ENCODE data around the gene FYB1. TPM values are rescaled to one million over a fixed set of nuclear protein-coding genes. Genes with fewer than 3 reads are reported as not detected.

Gene FYB1
- total RNA-seq, 1 donor from 2014 or later, result 237 TPM

DNA sequence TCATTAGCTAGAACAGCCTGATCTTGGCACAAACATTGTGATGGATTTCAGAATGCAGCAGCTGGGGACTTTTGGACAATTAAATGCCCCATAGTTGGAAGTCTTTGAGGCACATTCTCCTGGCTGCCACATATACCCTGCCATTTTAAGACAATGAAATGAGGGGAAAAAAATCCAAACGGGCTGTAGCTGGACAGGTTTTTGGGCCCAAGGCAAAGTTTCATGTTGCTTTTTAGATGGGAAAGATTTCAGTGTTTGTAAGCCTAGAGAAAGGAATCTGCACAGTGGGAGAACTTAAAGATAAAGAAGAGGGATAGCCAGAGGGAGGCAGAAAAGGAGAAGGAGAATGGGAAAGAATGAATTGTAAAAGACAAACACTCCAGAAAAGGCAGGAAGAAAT is 115.1 kb downstream of the FYB1 start:
- intact Hi-C loops (cut with micrococcal nuclease), result no loop called here

DNA sequence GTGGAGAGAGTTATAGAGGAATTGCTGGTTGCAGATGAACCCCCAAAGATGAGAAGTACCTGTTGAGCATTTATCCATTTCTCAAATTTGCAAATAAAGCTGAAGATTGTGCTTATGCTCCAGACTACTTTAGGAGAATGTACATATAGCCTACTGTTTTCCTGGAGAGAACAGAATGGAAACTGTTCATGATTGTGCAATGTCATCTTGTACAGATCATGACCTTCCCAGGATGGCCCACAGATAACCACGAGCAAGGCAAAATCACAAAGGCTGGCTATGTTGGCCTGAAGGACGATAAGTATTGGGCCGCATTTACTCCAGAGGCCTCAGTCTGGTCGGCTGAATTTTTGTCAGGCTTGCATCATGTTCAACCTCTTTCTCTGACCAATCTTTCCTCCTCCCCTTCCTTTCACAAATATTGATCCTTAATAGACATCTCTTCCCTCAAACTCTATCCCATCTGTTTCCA is 116.6 kb downstream of the FYB1 start:
- intact Hi-C loops (cut with micrococcal nuclease), result no loop called here

DNA sequence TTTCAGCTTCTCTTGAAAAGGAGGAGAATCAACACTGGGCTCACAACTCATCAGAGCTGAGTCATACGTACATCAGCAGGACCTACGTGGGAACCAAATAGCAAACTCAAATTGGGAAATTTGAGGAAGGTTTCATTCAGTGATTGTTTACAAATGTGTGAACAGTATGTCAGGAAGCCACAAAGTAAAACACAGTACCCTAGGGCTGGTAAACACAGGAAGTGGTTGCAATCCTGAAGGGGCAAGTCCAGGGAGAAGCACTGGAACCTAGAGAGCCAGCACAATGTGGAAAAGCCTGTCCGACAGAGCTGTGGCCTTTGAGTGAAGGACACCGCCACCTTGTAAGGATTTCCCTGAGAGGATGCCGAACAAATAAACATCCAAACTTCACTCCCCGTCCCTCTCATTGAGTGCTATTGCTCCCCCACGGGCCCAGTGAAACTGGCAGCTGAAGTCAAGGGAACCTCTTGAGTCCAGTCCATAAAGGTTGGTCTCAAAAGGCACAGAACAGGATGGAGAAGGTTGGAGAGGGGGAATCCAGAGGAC is 118.4 kb downstream of the FYB1 start:
- intact Hi-C loops (cut with micrococcal nuclease), result no loop called here

DNA sequence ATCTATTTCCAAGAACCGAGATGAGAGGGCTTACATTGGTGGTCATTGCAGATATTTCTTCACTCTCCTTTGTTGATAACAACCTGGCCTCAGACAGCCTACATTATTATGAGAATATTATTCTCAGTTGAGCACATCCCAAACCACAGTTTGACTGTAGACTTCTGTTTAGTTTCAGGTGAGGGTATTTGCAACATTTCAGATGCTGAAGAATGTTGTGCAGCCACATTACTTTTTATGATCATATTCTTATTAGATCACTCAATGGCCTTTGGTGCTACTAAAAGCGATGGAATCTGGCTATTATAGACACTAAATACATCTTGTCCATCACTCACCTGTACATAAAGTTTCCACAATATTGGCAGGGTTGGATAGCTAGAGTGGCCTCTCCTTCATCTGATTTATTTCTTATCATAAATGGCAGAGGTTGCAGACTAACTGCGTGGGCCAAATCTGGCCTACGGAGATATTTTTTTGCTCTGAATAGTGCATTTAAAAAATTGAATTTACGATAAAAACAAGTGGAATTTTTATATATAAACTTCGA is 119.0 kb downstream of the FYB1 start:
- intact Hi-C loops (cut with micrococcal nuclease), result no loop called here

DNA sequence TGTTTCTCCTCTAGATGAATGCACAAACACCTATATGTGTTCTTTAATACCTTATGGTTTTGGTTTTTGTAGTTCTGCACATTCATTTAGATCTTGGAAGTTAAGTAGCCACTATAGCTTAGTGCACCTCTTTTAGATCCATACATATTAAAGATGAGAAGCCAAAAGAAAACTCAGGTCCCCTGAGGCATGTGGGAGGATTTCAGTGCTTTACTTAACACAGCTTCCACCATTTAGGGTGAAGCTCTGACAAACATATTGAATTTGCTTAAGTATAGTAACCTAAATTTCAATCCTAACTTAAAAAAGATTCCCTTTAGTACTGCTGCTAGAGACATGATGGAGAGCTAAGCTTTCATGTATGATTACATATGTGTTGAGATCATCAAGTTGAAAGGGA is 119.5 kb downstream of the FYB1 start:
- intact Hi-C loops (cut with micrococcal nuclease), result no loop called here

DNA sequence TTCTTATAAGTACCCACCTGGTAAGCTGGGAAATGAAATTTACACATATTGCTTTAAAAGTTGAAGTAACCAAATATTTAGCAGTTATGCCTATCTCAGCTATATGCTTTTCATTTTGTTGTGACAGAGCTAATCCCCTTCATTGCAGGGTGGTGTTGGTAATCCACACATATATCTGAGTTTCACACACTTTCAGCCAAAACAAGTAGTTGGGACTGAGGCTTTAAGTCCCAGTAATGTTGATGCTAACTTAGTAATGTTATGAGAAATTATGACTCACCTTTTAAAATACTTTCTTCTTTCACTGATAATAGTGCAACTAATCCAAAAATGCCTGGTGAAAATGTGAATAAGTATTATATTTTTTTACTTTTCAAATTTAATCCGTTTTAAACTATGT is 126.0 kb downstream of the FYB1 start:
- intact Hi-C loops (cut with micrococcal nuclease), result no loop called here

DNA sequence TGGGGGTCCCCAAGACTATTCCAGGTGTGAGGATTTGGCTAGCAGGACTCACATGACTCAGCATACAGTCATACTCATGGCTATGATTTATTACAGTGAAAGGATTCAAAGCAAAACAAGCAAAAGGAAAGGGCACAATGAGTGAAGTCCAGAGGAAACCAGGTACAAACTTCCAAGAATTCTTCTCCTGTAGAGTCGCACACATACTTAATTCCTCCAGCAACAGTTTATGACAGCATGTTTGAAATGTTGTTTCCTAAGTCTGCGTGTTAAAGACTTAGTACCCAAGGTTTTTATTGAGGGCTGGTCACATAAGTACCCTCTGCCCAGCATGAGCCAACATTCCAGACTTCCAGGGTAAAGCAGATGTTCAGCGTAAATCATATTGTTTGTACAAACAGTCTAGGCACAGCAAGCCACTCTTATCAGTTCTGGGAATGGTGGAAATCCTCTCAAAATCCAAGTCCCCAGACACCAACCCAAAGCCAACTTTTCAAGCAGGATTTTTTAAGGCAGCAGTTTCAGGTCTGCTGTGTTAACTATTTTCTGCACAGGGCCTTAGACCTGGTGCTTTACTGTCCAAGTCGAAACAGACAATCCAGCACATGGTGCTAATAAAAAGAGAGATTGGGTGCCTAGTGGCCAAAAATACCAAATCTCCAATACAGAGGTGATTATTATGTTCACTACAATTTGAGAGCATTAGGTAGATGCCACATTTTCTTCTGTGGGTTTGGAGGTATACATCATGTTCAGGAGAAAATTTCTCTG is 126.6 kb downstream of the FYB1 start:
- intact Hi-C loops (cut with micrococcal nuclease), result no loop called here

DNA sequence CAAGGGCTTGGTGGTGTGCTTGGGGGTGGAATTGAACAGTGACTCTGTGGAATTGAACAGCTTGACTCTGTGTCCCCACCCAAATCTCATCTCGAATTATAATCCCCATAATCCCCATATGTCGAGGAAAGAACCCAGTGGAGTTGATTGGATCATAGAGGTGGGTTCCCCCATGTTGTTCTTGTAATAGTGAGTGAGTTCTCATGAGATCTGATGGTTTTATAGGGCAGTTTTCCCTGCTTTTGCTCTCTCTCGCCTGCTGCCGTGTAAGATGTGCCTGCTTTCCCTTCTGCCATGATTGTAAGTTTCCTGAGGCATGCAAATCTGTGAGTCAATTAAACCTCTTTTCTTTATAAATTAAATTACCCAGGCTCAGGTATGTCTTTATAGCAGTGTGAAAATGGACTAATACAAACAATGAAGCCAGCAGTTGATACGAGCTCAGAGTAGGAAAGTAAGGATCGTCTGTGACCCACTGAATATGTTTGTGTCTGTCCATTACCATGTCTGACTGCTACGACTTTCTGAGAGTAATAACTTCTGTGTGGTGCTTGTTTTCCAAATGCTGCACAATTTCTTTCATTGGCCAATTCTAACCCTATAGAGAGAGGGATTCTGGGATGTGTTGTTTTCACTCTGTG is 127.3 kb downstream of the FYB1 start:
- intact Hi-C loops (cut with micrococcal nuclease), result no loop called here

DNA sequence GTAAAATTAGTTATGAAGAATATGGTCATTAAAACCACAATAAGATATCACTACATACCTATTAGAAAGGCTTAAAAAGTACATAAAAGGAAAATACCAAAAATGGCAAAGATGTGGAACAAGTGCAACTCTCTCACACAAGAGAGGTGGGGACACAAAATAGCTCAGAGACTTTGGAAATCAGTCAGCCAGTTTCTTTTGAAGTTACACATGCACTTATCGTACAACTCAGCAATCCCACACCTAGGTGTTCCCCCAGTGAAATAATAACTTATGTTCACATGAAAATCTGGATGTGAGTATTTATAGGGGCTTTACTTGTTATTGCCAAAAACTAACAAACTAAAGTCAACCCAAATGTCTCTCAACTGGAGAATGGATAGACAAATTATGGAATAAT is 135.4 kb downstream of the FYB1 start:
- intact Hi-C loops (cut with micrococcal nuclease), result loop anchor here (5.0 kb wide), 1 partner anchor 252 kb away; no protein-coding TSS in a partner anchor

DNA sequence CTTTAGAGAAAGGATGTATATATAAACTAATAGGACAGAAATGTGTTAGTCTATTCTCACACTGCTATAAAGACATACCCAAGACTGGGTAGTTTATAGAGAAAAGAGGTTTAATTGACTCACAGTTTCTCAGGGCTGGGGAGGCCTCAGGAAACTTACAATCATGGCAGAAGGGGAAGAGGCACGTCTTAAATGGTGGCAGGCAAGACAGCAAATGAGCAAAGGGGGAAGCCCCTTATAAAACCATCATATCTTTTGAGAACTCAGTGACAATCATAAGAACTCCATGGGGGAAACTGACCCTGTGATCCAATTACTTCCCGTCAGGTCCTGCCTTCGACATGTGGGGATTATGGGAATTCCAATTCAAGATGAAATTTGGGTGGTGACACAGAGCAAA is 136.4 kb downstream of the FYB1 start:
- intact Hi-C loops (cut with micrococcal nuclease), result loop anchor here (5.0 kb wide), 1 partner anchor 251 kb away; no protein-coding TSS in a partner anchor

DNA sequence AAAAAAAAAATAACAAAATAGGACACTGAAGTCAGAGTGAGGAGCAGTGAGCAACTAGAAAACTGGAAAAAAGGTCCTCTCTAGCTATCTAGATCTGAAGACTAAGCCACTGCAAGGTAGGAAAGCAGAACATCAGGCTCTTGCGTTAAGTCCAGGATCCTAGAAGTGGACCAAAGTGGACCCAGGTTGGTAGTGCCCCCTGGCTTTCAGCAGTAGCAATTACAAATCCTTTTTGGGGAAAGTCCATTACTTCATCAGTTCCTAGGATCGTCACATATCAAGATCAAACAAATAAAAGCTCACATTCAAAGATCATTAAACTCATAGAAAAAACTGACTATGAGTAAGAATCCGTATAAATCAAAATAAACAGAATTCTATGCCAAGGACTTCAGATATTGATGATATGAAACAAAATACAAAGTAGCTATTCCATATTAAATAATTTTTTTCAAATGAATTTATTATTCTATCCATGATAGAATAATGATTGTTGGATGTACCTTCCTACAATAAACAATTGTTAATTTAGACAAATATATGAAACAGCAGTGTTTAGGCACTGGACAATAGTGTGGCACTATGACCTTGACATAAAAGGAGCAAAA is 138.7 kb downstream of the FYB1 start:
- intact Hi-C loops (cut with micrococcal nuclease), result loop anchor here (1.0 to 5.0 kb wide), 3 partner anchors 86 to 639 kb away; no protein-coding TSS in a partner anchor

DNA sequence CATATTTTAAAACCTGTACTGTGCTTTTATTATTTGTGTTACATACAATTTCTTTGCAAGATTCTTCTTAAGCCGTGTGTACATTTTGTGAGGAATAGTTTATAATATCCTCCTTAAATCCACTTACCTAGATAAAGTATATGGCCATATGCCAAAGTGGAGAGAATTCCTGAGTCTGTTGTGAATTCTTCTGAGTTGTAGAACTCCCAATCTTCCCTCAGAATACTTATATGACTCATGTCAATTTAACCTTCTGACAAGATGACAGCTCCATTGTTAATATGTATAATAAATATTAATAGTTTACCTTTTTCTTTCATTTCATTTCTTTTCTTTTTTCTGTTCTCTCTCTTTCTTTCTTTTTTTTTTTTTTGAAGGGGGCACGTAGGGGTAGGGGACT is 139.2 kb downstream of the FYB1 start:
- intact Hi-C loops (cut with micrococcal nuclease), result loop anchor here (1.0 to 5.0 kb wide), 3 partner anchors 86 to 639 kb away; no protein-coding TSS in a partner anchor

DNA sequence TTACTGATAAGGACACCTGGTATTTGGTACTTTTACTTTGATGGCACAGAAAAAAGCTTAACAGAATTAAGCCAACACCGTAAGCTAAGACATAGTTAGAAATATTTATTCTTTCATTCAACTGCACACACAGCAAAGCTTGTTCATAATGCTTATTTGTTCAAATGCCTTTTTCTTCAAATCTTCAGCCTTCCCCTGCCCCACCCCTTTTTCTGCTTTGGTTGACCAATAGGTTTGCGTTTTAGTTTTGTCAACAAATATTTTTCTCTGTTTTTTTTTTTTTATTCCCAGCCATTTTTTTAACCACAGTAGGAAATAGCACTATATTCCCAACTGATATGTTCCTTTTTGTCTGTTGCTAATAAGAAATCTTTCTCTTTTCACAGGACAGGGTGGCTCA is 140.2 kb downstream of the FYB1 start:
- intact Hi-C loops (cut with micrococcal nuclease), result loop anchor here (5.0 to 10.0 kb wide), 3 partner anchors 142 to 1704 kb away; partner anchors contain the start of genes LIFR, NUP155 and WDR70

DNA sequence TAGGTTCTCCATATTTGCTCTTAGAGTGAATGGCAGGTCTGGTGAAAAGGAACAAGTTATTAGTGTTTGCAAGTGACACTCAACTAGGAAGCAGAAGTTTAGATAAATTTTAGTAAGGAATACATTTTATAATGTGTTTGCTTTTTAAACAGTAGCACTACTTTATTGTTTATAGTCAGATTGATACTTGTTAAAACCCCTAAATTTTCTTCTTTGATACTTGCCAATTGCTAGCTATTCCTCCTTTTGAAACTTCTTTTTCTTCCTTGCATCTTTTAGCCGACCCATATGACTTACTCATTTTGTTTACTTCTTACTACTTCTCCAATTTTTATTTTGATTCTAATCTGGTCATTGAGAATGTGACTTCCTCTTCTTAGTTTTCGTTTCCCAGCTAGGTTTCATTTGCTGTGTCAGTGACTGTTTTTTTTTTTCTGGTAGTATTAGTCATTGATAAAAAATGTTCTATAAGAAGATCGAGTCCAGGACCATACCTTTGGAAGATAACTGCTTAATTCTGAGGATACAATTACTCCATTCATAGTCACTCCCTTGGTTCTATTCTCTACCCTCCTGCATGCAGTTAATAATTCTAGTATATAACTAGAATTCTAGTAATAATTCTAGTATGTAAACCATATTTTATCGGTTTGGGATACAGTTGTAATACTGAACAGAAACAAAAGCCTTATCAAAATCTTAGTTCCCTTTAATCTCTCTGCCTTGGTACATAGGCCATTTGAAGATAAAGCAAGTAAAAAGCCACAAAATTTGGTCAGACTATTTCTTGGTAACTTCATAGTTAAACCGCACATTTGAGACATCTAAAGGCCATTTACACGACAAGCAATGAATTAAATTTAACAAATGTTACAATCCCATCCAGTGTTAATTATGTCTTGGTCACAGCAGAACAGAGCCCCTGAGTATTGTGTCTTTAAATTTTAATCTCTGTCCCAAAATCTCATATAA is 142.3 kb downstream of the FYB1 start:
- intact Hi-C loops (cut with micrococcal nuclease), result loop anchor here (5.0 to 10.0 kb wide), 3 partner anchors 140 to 1702 kb away; partner anchors contain the start of genes LIFR, NUP155 and WDR70

DNA sequence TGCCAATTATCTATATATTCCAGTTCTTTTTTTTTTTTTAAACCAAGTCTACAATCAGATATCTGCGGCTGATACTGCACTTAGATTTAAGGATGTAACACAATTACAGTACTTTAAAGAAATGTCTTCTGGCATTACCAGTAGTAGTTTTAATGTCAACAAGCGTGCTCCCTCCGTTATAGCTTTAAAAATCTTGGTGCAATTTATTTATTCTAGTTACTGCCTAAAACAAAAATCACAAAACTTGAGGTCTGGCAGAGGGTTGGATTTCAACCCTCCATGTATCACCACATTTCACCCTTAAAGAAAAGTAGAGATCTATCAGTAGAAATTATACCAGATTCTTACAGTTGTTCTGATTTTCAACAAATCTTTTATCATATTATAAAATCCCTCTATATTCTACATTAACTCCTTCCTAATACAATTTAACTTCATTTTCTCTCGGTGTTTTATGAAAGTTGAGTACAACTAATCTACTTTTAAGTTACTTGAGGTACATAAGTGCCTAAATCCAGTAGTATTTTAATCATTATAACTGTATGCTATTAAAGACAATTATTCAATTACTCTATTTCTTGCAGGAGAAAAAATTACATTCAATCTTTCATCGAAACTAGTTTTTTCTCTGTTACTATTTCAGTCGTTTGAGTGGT is 143.1 kb downstream of the FYB1 start:
- intact Hi-C loops (cut with micrococcal nuclease), result loop anchor here (5.0 to 10.0 kb wide), 3 partner anchors 139 to 1701 kb away; partner anchors contain the start of genes LIFR, NUP155 and WDR70

DNA sequence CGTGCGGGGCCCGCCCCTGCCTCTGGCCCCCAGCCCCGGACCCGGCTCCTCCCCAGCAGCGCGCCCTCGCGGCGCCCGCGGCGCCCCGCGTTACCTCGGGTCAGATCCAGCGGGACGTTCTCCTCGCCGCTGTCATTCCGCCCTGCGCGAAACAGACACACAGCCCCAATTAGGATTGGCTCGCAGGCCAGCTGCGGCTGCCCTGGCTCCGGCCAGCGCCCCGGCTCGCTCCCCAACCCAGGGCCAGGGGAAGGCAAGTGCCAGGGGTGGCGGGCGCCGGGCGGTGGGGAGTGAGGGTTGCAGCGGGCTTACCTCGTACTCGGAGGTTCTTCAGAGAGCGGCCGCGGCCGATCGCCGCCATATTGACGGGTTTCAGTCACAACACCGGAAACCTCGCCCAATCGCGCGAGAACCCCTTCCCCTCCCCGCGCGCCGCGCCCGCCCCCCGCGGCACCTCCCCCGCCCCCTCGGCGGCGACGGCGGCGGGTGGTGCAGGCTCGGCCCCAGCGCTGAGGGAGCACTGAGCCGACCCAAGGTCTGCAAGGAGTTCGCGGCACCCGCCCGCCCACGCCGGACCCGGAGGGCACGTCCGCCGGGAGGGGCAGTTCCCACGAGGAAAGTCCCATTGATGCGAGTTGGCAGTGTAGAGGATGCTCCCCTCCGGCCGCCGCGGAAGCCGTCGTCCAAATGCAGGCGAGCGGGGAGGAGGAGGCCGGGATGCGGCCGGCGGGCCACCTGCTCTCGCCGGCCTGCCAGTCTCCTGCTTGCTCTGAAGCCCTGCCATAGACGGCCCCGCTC is 145.1 kb downstream of the FYB1 start, which contains the start of gene RICTOR:
RICTOR (minus strand) TSS at position 383 of the 798 bp plus-strand sequence; CDS start at position 361, 22 bp downstream.
- intact Hi-C loops (cut with micrococcal nuclease), result loop anchor here (1.0 to 10.0 kb wide), 9 partner anchors 67 to 1761 kb away; partner anchors contain the start of genes LIFR, NUP155, PTGER4 and RPL37

DNA sequence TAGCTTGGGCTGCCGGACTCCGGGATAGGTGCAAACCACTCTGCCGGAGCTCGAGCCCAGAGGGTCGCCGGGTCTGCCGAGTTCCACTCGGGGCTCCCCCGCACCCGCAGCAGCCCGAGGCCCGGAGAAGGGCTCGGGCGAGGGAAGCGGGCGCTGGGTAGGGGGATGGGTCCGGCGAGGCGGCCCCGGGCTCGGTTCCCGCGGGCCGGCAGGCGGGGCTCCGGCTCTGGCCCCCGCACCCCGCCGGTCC is 145.7 kb downstream of the FYB1 start:
- intact Hi-C loops (cut with micrococcal nuclease), result loop anchor here (1.0 to 10.0 kb wide), 15 partner anchors 11 to 1761 kb away; partner anchors contain the start of genes LIFR, NUP155, PTGER4 and RPL37
